AG10803 (cell line): ENCODE measurements around the gene APBA3.
A peak's percentile ranks its signal among the peaks of the same experiment; 100 is the strongest.

Experiments
- DNase-seq: peaks from one replicate; pipeline ENCODE4 v3.0.0; 2010; ENCODE audit warnings: low read depth
- H3K4me3 ChIP-seq: 2 replicates; pipeline ENCODE4 v1.5.1; 2011; ENCODE audit warnings: mild to moderate bottlenecking, low read length, control low read depth
- TF ChIP-seq, protein P1 (sequence below): conservative IDR thresholded peaks from 2 replicates; pipeline ENCODE4 v1.5.1; 2011; ENCODE audit warnings: mild to moderate bottlenecking, low read length, control low read depth, inconsistent platforms

Gene APBA3

DNA sequence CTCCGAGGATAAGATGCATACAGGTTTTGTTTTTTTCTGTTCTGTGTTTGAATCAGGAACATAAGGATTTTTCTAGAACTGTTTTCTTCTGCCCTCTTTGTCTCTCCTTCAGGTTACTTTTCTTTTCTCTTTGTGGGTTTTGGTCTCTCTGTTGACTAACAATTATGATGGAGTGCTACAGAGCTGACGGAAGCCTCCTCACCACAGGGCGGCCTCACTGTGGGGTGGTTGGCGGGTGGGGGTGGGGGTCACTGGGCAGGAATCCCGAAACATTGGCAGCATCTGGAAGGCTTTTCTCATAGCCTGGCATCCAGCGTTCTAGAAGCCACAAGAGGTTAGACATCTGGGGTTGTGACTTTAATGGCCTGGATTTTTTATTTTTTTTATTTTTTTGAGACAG lies 36.6 kb upstream of the APBA3 start:
- TF ChIP-seq, protein P1, sequence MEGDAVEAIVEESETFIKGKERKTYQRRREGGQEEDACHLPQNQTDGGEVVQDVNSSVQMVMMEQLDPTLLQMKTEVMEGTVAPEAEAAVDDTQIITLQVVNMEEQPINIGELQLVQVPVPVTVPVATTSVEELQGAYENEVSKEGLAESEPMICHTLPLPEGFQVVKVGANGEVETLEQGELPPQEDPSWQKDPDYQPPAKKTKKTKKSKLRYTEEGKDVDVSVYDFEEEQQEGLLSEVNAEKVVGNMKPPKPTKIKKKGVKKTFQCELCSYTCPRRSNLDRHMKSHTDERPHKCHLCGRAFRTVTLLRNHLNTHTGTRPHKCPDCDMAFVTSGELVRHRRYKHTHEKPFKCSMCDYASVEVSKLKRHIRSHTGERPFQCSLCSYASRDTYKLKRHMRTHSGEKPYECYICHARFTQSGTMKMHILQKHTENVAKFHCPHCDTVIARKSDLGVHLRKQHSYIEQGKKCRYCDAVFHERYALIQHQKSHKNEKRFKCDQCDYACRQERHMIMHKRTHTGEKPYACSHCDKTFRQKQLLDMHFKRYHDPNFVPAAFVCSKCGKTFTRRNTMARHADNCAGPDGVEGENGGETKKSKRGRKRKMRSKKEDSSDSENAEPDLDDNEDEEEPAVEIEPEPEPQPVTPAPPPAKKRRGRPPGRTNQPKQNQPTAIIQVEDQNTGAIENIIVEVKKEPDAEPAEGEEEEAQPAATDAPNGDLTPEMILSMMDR, result no peak
- peak; percentile 8 for DNase-seq
- no peak overlapping the region for H3K4me3 ChIP-seq

DNA sequence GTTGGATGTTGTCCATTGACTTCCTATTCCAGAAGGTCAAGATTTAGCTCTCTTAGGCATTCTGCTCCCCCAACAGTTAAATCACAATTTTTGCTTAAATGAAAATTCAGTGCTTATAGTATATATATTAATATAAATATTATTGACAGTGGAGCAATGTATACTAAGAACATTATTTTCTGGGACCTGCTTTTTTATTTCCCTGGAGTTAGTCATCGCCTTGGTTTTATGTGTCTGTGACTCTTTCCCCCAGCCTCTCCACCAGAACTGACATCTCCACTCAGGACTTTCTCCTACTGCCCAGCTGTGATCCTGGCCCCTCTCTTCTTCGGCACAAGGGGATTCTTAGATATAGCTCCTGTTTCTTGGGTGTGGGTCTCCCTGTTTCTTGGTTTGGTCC lies 34.9 kb upstream of the APBA3 start:
- no peak for DNase-seq
- TF ChIP-seq, protein P1, result no peak
- H3K4me3 ChIP-seq, result no peak overlapping the region

DNA sequence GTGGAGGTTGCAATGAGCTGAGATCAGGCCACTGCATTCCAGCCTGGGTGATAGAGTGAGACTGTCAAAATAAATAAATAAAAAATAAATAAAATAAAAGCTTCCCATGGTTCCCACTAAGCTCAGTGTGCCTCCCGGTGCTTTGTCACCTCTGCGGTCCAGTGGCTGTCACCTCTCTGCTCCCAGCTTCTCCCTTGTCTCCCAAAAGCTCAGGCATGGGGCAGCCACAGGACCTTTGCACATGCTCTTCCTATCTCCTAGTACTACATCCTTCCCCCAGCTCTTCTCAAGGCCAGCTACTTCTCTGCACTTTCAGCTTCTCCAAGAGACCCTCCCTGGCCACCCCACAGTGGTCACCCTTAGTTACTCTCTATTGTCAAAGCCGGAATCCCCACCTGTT lies 32.3 kb upstream of the APBA3 start:
- TF ChIP-seq, protein P1, result no peak
- no peak for DNase-seq
- no peak overlapping the region for H3K4me3 ChIP-seq

GRCh38 chr19:3792114-3792513 lies 30.6 kb upstream of the APBA3 start:
- no peak overlapping the region for H3K4me3 ChIP-seq
- DNase-seq, result no peak
- TF ChIP-seq, protein P1, result no peak

DNA sequence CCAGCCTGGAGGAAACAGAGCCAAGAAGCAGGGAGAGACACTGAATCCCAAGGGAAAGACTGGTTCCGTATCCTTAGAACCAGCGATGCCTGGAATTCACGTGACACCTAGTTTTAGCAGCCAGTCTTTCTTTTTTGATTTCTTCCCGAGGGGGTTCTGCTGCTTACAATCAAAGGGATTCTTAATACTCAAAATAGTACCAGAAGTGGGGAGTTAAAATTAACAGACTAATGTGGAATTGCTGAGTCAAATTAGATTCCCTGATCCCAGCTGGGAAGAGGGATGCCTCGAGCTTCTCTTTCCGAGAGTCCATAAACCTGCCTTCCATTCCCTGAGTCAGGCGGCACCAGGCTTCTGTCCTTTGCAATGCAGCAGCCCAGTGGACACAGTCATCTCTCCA lies 29.4 kb upstream of the APBA3 start:
- no peak overlapping the region for H3K4me3 ChIP-seq
- DNase-seq, result no peak
- TF ChIP-seq, protein P1, result no peak

DNA sequence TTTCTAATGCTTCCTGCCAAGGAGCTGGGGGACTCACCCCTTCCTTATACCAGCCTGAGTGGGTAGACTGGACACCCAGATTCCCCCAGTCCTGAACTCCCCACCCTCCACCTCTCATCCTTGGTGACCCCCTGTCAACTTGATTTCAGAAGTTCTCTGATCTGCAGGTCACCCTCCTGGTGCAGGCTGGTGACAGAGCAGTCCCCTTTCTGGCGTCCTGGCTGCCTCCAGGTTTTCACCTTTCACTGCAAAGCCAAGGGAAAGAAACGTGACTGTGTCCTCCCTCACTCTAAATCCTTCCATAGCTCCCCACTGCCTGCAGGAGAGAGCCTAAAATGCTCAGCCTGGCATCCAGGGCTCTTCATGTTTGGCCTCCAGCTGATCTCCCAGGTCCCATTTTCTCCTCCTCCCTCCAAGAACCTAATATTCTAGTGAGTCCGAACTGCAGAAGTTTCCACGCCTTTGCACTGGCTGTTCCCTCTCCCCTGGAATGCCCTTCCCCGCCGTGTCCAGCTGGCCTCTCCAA lies 28.8 kb upstream of the APBA3 start:
- TF ChIP-seq, protein P1, result no peak
- no peak for DNase-seq
- H3K4me3 ChIP-seq, result no peak overlapping the region

DNA sequence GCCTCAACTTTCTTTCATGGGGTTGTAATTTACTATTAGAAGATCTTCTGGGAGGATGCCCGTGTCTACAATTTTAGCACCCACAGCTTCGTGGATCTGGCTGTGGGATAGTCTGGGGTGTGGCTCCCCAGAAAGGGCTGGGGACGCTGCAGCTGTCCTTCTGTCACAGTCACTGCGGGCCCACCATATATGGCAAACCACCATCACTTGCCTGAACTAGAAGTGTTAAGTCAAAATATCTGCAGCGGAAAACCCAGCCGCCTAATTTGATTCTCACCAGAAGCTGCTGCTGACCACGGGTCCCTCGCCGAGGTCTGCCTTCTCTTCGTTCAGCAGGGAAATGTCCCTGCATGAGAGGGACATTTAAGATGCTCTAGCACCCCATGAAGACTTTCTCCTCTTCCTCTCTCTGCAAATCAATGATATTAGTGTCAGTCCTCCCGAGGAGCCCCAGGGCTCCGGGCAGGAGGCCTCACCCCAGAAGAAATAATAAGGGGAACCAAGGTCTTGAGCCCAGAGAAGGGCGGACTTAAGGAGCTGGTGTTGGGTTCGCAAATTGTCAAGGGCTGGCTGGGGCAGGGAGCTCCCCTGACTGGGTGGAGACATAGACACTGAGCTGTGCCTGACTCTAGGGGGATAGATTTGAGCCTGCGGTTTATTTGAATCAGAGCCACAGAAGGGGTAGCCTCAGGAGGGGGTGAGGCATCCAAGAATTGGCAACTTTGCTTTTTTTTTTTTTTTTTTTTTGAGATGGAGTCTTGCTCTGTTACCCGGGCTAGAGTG lies 27.7 kb upstream of the APBA3 start:
- no peak overlapping the region for H3K4me3 ChIP-seq
- TF ChIP-seq, protein P1, result no peak
- DNase-seq, result no peak
